RWPE1 (cell line): Measurements from ENCODE around the gene PPM1J.
A peak's percentile ranks its signal among the peaks of the same experiment; 100 is the strongest.

Experiments used
- CTCF ChIA-PET: fragments of 350-600 bp; sonication (Branson Sonifier 250); formaldehyde crosslinking; extraction: SDS; loops from one replicate; lab custom pipeline; 2021; lab: Yijun Ruan, JAX
- POLR2A ChIA-PET: fragments of 400-600 bp; formaldehyde crosslinking; extraction: SDS; loops from one replicate; lab custom pipeline; 2020; ENCODE audit warnings: antibody characterized with exemption; ENCODE audit not compliant: low non-redundant PET; lab: Yijun Ruan, JAX
- DNase-seq: peaks from one replicate; pipeline ENCODE4 v3.0.0; 2012; ENCODE audit warnings: low spot score
- H3K27ac ChIP-seq: fragments of 450-650 bp; 2 replicates; pipeline ENCODE4 v1.5.1; 2017
- TF ChIP-seq, protein P1 (sequence below): fragments of 450-650 bp; conservative IDR thresholded peaks from 2 replicates; pipeline ENCODE4 v1.5.1; 2017; ENCODE audit warnings: low read depth, mild to moderate bottlenecking

The PPM1J gene

DNA sequence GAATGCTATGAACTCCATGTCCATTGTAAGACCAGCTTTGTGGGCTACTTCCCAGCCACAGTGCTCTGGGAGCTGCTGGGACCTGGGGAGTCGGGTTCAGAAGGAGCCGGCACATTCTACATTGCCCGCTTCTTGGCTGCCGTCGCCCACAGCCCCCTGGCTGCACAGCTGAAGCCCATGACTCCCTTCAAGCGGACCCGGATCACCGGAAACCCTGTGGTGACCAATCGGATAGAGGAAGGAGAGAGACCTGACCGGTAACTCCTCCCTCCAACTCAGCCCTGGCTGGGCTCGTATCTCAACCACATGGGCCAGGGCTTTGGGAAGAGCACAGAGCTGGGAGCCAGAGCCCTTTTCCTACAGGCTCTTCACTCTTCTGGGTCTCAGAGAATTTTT is 25.3 kb downstream of the PPM1J start:
- TF ChIP-seq, protein P1, sequence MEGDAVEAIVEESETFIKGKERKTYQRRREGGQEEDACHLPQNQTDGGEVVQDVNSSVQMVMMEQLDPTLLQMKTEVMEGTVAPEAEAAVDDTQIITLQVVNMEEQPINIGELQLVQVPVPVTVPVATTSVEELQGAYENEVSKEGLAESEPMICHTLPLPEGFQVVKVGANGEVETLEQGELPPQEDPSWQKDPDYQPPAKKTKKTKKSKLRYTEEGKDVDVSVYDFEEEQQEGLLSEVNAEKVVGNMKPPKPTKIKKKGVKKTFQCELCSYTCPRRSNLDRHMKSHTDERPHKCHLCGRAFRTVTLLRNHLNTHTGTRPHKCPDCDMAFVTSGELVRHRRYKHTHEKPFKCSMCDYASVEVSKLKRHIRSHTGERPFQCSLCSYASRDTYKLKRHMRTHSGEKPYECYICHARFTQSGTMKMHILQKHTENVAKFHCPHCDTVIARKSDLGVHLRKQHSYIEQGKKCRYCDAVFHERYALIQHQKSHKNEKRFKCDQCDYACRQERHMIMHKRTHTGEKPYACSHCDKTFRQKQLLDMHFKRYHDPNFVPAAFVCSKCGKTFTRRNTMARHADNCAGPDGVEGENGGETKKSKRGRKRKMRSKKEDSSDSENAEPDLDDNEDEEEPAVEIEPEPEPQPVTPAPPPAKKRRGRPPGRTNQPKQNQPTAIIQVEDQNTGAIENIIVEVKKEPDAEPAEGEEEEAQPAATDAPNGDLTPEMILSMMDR: no peak
- ChIA-PET POLR2A (no interaction called here), CTCF (no interaction called here)
- H3K27ac ChIP-seq: no peak overlapping the region; the same call in 1 of the 2 replicates
- DNase-seq: no peak

DNA sequence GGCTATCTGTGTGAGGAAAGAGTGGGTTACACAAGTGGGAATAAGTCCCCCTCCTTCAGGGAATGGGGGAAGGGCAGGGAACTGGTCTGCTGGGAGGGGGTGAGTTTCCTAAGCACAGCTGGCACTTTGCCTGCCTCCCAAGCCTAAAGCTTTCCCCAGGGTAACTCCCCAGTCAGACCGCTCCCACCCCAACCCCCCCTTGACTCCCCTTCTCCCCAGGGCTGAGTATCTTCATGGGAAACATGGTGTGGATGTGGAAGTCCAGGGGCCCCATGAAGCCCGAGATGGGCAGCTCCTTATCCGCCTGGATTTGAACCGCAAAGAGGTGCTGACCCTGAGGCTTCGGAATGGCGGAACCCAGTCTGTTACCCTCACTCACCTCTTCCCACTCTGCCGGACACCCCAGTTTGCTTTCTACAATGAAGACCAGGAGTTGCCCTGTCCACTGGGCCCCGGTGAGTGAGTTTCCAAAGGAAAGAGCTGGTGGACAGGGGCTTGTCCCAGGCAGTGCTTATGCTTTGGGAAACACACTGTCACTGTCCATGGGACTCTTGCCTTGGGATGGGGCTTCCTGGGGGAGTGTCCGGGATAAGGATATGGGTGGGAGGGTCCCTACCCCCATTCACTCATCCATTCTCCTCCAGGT is 25.8 kb downstream of the PPM1J start:
- DNase-seq: no peak
- ChIA-PET CTCF (no interaction called here), POLR2A (no interaction called here)
- TF ChIP-seq, protein P1: no peak
- peak overlapping the region; percentile 80; the same call in 1 of the 2 replicates for H3K27ac ChIP-seq

DNA sequence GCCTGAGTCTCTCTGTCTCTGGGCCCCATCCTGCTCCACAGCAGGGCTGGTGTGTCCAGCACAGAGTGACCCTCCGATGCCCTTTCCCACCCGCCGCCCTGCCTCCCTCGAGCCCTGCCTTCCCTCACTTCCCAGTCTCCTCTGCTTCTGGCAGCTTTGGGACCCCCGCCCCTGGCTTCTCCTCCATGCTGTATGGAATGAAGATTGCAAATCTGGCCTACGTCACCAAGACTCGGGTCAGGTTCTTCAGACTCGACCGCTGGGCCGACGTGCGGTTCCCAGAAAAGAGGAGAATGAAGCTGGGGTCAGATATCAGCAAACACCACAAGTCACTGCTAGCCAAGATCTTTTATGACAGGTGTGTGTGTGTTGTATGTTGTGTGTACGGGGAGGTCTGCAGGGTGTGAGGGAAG is 26.3 kb downstream of the PPM1J start:
- H3K27ac ChIP-seq: peak overlapping the region; percentile 80
- ChIA-PET CTCF (no interaction called here), POLR2A (no interaction called here)
- TF ChIP-seq, protein P1: no peak
- no peak for DNase-seq

DNA sequence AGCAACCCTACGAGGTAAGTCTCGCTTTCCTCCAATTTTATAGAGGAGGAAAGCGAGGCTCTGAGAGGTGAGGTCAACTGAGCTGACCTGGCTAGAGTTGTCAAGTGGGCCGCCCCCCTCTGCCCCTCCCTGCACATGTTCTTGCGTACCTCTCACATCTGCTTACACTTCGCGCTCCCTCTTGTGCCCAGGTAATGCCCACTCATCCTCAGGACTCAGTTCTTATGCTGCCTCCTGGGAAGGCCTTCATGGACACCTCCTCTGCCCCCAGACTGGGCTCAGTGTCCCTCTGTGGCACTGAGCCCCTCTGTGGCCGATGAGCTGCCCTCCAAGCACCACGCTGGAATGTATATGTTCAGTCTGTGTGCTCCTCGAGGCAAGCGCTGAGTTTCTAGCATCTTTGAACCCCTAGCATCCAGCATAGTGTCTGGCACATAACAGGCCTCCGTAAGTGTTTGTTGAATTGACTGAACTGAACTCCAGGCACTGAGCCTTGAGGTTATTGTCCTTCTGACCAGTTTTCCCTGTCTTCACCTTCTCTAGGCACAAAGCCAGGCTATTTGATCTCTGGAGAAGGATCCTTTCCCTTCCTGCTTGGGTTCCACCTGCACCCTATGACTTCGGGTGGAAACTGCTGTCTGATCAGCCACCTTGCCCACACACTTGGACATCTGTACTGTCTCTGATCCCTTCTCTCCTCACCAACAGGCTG is 27.2 kb downstream of the PPM1J start:
- ChIA-PET CTCF (no interaction called here), POLR2A (no interaction called here)
- peak overlapping the region; percentile 80 for H3K27ac ChIP-seq
- no peak for DNase-seq
- TF ChIP-seq, protein P1: no peak

DNA sequence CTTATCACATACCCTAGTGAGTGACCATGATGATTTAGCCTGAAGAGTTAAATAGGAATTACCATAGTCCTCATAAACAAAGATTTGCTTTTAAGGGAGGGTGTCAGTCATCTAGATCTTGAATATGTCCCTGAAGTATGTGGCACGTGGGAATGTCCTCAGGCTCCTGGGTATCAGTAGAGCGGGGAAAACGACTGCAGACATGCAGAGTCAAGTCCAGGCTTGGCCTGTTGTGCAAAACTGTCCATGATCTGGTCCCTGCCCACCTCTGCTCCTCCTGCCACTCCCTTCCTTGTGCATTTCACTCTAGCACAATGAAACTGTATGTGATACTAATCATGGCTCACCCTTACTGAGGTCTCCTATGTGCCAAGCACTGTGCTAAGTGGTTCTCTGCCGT is 27.8 kb downstream of the PPM1J start:
- ChIA-PET POLR2A (no interaction called here), CTCF (no interaction called here)
- H3K27ac ChIP-seq: peak overlapping the region; percentile 80
- TF ChIP-seq, protein P1: no peak
- DNase-seq: peak; percentile 84

DNA sequence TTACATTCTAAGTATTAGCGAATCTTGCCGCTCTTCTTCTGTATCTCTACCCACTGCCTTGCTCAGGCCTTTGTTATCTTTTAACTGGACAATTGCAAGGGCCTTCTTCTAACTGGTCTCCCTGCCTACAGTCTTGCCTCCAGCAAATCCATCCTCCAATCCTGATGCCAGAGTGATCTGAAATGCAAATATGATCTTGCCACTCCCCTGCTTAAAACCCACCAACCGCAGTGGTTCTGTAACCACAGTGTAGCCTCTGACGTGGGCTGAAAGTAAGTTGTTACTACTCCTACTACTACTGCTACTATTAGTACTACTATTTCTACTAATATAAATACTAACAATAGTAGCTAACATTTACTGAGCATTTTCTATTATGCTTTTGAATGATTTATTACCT is 28.3 kb downstream of the PPM1J start:
- no peak overlapping the region for H3K27ac ChIP-seq
- DNase-seq: no peak
- CTCF ChIA-PET: no interaction called here
- TF ChIP-seq, protein P1: no peak
- POLR2A ChIA-PET: no interaction called here
